Dedifferentiated amniotic fluid mesenchymal stem cell (primary cell): Measurements from ENCODE around the gene DDX46.
"Not testable (repeated sequence)": the region's sequence is repeated elsewhere in the genome, so short reads cannot be mapped to it uniquely, and the experiment has no call there.

ENCODE experiments used
- DNase-seq: peaks from one replicate; pipeline ENCODE4 v3.0.0-alpha.2; 2016; ENCODE audit errors: extremely low spot score

Gene DDX46

GRCh38 chr5:134784241-134784920 is 25.8 kb downstream of the DDX46 start:
- no peak for DNase-seq

- DNase-seq: no peak
These were observed 26.5 kb downstream of the DDX46 start for GRCh38 chr5:134784946-134785620.

- no peak for DNase-seq
These were observed 29.1 kb downstream of the DDX46 start for GRCh38 chr5:134787692-134788091.

GRCh38 chr5:134791580-134791979 is 33.0 kb downstream of the DDX46 start:
- DNase-seq: no peak

GRCh38 chr5:134792286-134792685 is 33.7 kb downstream of the DDX46 start:
- no peak for DNase-seq

GRCh38 chr5:134793111-134793510 is 34.5 kb downstream of the DDX46 start:
- DNase-seq: no peak

- DNase-seq: no peak
These were observed 35.5 kb downstream of the DDX46 start for GRCh38 chr5:134794082-134794481.

- no peak for DNase-seq
These were observed 36.2 kb downstream of the DDX46 start for GRCh38 chr5:134794819-134795218.

GRCh38 chr5:134798468-134798867 is 39.9 kb downstream of the DDX46 start:
- DNase-seq: no peak

GRCh38 chr5:134803821-134804220 is 45.2 kb downstream of the DDX46 start:
- no peak for DNase-seq

- DNase-seq: no peak
These were observed 54.8 kb downstream of the DDX46 start for GRCh38 chr5:134813407-134813806.

GRCh38 chr5:134813827-134814226 is 55.2 kb downstream of the DDX46 start:
- DNase-seq: no peak

GRCh38 chr5:134817006-134817405 is 58.4 kb downstream of the DDX46 start:
- DNase-seq: no peak

- DNase-seq: no peak
These were observed 60.2 kb downstream of the DDX46 start for GRCh38 chr5:134818776-134819175.

GRCh38 chr5:134819407-134819963 is 60.9 kb downstream of the DDX46 start:
- DNase-seq: no peak

GRCh38 chr5:134821841-134822240 is 63.3 kb downstream of the DDX46 start:
- DNase-seq: no peak

- DNase-seq: no peak
These were observed 66.1 kb downstream of the DDX46 start for GRCh38 chr5:134824681-134825080.

GRCh38 chr5:134825212-134825611 is 66.6 kb downstream of the DDX46 start:
- DNase-seq: no peak

- peak; percentile 66 for DNase-seq
These were observed 74.9 kb downstream of the DDX46 start for GRCh38 chr5:134833340-134834032.

- no peak for DNase-seq
These were observed 77.0 kb downstream of the DDX46 start for GRCh38 chr5:134835623-134836022.

GRCh38 chr5:134837530-134838181 is 79.1 kb downstream of the DDX46 start:
- no peak for DNase-seq

- DNase-seq: not testable (repeated sequence)
These were observed 79.8 kb downstream of the DDX46 start for GRCh38 chr5:134838361-134838760.
